Transverse colon (tissue), 4 donors: ENCODE measurements around the gene RIT2. TPM values are rescaled to one million over a fixed set of nuclear protein-coding genes. Genes with fewer than 3 reads are reported as not detected.

Source experiments
- DNase-seq: peaks from one replicate; pipeline ENCODE4 v3.0.0-alpha.2; 2019
- H3K27ac ChIP-seq, 4 donors: fragments of 200-600 bp; sonication (generic); 2 replicates each; pipeline ENCODE4 v1.5.1; 2016 to 2018; ENCODE audit warnings: inconsistent platforms in 4 of 4
- H3K27me3 ChIP-seq: fragments of 200-600 bp; sonication (generic); 2 replicates; pipeline ENCODE4 v1.5.1; 2017; ENCODE audit warnings: inconsistent platforms
- H3K36me3 ChIP-seq, 4 donors: fragments of 200-600 bp; sonication (generic); 2 replicates each; pipeline ENCODE4 v1.5.1; 2017 to 2019; ENCODE audit warnings: inconsistent platforms in 4 of 4
- H3K4me1 ChIP-seq, 4 donors: fragments of 200-600 bp; sonication (generic); 2 replicates each; pipeline ENCODE4 v1.5.1; 2017 to 2020; ENCODE audit warnings: inconsistent platforms in 4 of 4
- H3K4me3 ChIP-seq, 4 donors: fragments of 200-600 bp; sonication (generic); 1 replicate in 1 of 4; 2 replicates in 3 of 4; pipeline versions ENCODE4 v1.5.1 to v1.6.1; 2017 to 2019; ENCODE audit warnings: inconsistent platforms in 4 of 4
- H3K9me3 ChIP-seq, 2 donors: fragments of 200-600 bp; sonication (generic); 2 replicates each; pipeline ENCODE4 v1.5.1; 2017 to 2019; ENCODE audit warnings: inconsistent platforms in 2 of 2
- EP300 ChIP-seq: sonication (generic); formaldehyde crosslinking; IDR thresholded peaks from one replicate; pipeline ENCODE4 v1.6.1; 2017; ENCODE audit warnings: antibody characterized with exemption, low read depth
- POLR2A ChIP-seq: fragments of 450-650 bp; IDR thresholded peaks from one replicate; pipeline ENCODE4 v1.6.1; 2016; ENCODE audit warnings: antibody characterized with exemption, mild to moderate bottlenecking, moderate library complexity
- POLR2AphosphoS5 ChIP-seq, 3 donors: sonication (generic); formaldehyde crosslinking; IDR thresholded peaks; one replicate each; pipeline ENCODE4 v1.6.1; 2016; ENCODE audit warnings: antibody characterized with exemption in 3 of 3
- WGBS, 2 donors: methylation state at CpG; one replicate each; pipeline ENCODE4 v1.1.5; 2018; ENCODE audit warnings: low coverage in 1 of 2; 5-methylcytosine and 5-hydroxymethylcytosine counted together
- in situ Hi-C, 4 donors: fragments of 200-750 bp; cut with MboI; loops; one replicate each; pipeline versions ENCODE4 v1.15.0 to v1.15.1; 2017; ENCODE audit warnings: low sequenced_read_pairs in 3 of 4, low pct_ligation_motif_present in 1 of 4, low pct_unique_long_range_greater_than_20kb in 1 of 4
- intact Hi-C: fragments of 100-400 bp; cut with DNase I; formaldehyde crosslinking; loops from one replicate; pipeline ENCODE4 v1.15.1; 2023; ENCODE audit warnings: low total_unique reads
- total RNA-seq, 4 donors: library from RNA; depleted of rRNA; stranded (reverse); fragments of >200 nt; gene quantifications; one replicate each; pipeline ENCODE4 v1.1.0, GENCODE V29; 2016
- TF ChIP-seq, protein P1 (sequence below), 5 experiments: fragments of 200-600 bp in 3 of 5; fragments of 450-650 bp in 2 of 5; sonication (generic) in 3 of 5; IDR thresholded peaks; 1 replicate in 2 of 5; 2 replicates in 3 of 5; pipeline ENCODE4 v1.5.1; 2016 to 2017; ENCODE audit warnings: antibody characterized with exemption in 5 of 5, inconsistent platforms in 3 of 5, mild to moderate bottlenecking in 2 of 5, moderate library complexity in 1 of 5

RIT2 gene
- total RNA-seq, 4 donors from 2014 or later: not detected

DNA sequence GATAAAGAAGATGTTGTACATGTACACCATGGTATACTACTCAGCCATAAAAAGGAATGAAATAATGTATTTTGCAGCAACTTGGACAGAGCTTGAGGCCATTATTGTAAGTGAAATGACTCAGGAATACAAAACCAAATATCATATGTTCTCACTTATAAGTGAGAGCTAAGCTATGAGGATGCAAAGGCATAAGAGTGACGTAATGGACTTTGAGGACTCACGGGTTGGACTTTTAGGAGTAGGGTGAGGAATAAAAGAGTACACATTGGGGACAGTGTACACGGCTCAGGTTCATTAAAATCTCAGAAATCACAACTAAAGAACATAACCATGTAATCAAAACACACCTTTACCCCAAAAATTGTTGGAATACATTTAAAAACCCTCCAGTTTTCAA is 206.4 kb downstream of the RIT2 start:
- 88 to 93% methylated on average over 3 of the region's 3 CpGs for WGBS, 2 donors
- Histone ChIP-seq H3K27ac (no peak overlapping the region), H3K36me3 (no peaks in the 10 kb centered on the region), H3K4me3 (no peak overlapping the region), H3K9me3 (no peaks in the 10 kb centered on the region), H3K4me1 (no peaks in the 10 kb centered on the region), H3K27me3 (no peaks in the 10 kb centered on the region)
- in situ Hi-C loops: no loop called here
- DNase-seq: no peak
- no peak for TF ChIP-seq EP300
- TF ChIP-seq POLR2AphosphoS5 (IDR thresholded peaks at IDR 0.05): no peak
- no peak for TF ChIP-seq POLR2A
- TF ChIP-seq, protein P1, sequence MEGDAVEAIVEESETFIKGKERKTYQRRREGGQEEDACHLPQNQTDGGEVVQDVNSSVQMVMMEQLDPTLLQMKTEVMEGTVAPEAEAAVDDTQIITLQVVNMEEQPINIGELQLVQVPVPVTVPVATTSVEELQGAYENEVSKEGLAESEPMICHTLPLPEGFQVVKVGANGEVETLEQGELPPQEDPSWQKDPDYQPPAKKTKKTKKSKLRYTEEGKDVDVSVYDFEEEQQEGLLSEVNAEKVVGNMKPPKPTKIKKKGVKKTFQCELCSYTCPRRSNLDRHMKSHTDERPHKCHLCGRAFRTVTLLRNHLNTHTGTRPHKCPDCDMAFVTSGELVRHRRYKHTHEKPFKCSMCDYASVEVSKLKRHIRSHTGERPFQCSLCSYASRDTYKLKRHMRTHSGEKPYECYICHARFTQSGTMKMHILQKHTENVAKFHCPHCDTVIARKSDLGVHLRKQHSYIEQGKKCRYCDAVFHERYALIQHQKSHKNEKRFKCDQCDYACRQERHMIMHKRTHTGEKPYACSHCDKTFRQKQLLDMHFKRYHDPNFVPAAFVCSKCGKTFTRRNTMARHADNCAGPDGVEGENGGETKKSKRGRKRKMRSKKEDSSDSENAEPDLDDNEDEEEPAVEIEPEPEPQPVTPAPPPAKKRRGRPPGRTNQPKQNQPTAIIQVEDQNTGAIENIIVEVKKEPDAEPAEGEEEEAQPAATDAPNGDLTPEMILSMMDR (IDR thresholded peaks at IDR 0.05): no peak
- intact Hi-C loops: no loop called here

DNA sequence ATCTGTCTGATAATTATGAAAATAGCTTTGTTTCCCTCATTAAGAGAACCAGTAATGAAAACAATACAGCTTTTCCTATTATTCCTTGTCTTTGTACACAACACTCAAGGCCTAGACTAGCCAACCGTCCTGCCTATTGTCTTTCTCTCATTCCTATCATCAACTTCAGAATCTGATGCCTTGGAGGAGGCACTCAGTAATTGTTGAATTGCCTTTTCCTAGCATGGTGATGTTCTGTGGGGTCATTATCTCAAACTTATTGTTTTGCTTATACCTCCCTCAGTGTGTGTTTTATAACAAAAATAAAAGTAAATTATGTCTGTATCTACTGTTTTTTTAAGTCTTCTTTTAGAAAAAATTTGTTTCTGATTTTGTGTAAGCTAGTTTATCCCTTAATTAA is 208.7 kb downstream of the RIT2 start:
- no peaks in the 10 kb centered on the region for H3K27me3 ChIP-seq
- no peak for DNase-seq
- intact Hi-C loops (no loop called here), in situ Hi-C loops (no loop called here)
- no peak overlapping the region for H3K27ac ChIP-seq
- TF ChIP-seq EP300 (no peak), POLR2A (no peak), POLR2AphosphoS5 (IDR thresholded peaks at IDR 0.05) (no peak)
- TF ChIP-seq, protein P1 (IDR thresholded peaks at IDR 0.05): no peak
- no peaks in the 10 kb centered on the region for H3K36me3 ChIP-seq
- no peak overlapping the region for H3K4me3 ChIP-seq
- no peaks in the 10 kb centered on the region for H3K4me1 ChIP-seq
- no peaks in the 10 kb centered on the region for H3K9me3 ChIP-seq
- WGBS, 2 donors: 73 to 83% methylated on average over 1 of the region's 1 CpG

- Histone ChIP-seq H3K9me3 (no peaks in the 10 kb centered on the region), H3K4me1 (no peaks in the 10 kb centered on the region), H3K36me3 (no peaks in the 10 kb centered on the region), H3K4me3 (no peak overlapping the region), H3K27ac (no peak overlapping the region), H3K27me3 (no peaks in the 10 kb centered on the region)
- no peak for DNase-seq
- intact Hi-C loops (no loop called here), in situ Hi-C loops (no loop called here)
- WGBS, 2 donors: 42 to 53% methylated on average over 1 of the region's 1 CpG
- TF ChIP-seq, protein P1 (IDR thresholded peaks at IDR 0.05): no peak
- TF ChIP-seq POLR2A: no peak
- TF ChIP-seq EP300: no peak
- TF ChIP-seq POLR2AphosphoS5 (IDR thresholded peaks at IDR 0.05): no peak
These were observed 214.3 kb downstream of the RIT2 start for GRCh38 chr18:42901161-42901560.

DNA sequence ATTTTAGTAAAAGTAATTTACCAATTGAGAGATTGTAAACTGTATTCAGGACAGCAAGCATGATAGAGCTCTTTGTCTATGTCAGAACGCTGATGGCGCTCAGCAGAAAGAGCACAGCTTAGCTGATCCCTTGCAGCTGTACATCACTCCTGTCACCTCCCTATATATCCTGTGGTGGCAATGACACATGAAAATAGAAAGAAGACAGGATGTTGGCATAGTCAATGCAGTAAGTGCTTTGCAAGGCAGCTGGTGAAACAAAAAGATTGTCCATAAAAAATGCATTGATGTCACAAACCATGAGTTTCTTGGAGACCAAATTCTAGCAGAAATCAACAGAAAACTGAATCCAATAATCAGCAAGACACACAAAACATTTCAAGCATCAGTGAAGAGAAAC is 221.5 kb downstream of the RIT2 start:
- in situ Hi-C loops: no loop called here
- Histone ChIP-seq H3K36me3 (no peaks in the 10 kb centered on the region), H3K9me3 (no peaks in the 10 kb centered on the region), H3K27ac (no peak overlapping the region), H3K4me1 (peaks cover 0 to 5% (median 0%) of the 10 kb centered on the region in 4 donors), H3K27me3 (no peaks in the 10 kb centered on the region), H3K4me3 (no peak overlapping the region)
- no peak for DNase-seq
- TF ChIP-seq EP300 (no peak), POLR2A (no peak), POLR2AphosphoS5 (IDR thresholded peaks at IDR 0.05) (no peak)
- TF ChIP-seq, protein P1 (IDR thresholded peaks at IDR 0.05): no peak
- intact Hi-C loops: no loop called here
- WGBS, 2 donors: 82 to 83% methylated on average over 2 of the region's 2 CpGs
